SK-N-MC (cell line): ENCODE measurements around the gene PEAK1.

ENCODE experiments used
- DNase-seq: peaks from one replicate; pipeline ENCODE4 v3.0.0-alpha.2; 2011; ENCODE audit warnings: low read depth, low spot score
- H3K27ac ChIP-seq: fragments of 200-600 bp; sonication (generic); 2 replicates; pipeline ENCODE4 v1.5.1; 2016; ENCODE audit warnings: mixed run types
- H3K36me3 ChIP-seq: fragments of 200-600 bp; sonication (generic); 2 replicates; pipeline ENCODE4 v1.6.1; 2017; ENCODE audit warnings: antibody characterized with exemption, low read length, mixed read lengths; ENCODE audit not compliant: insufficient read depth
- H3K4me3 ChIP-seq: fragments of 200-600 bp; sonication (generic); 2 replicates; pipeline ENCODE4 v1.5.1; 2016
- H3K9ac ChIP-seq: fragments of 200-600 bp; sonication (generic); 2 replicates; pipeline ENCODE4 v1.8.0; 2017; ENCODE audit warnings: mixed run types, mixed read lengths; ENCODE audit not compliant: insufficient read length
- H3K9me3 ChIP-seq: fragments of 200-600 bp; sonication (generic); 2 replicates; pipeline ENCODE4 v1.6.1; 2017; ENCODE audit warnings: low read depth, mild to moderate bottlenecking, antibody characterized with exemption, low read length, moderate library complexity, mixed read lengths
- EZH2 ChIP-seq: fragments of 200-600 bp; sonication (generic); IDR thresholded peaks from one replicate; pipeline ENCODE4 v1.6.1; 2017; ENCODE audit warnings: antibody characterized with exemption
- FOXP2 ChIP-seq: optimal IDR thresholded peaks from 2 replicates; pipeline ENCODE3; 2011; ENCODE audit warnings: mild to moderate bottlenecking, moderate library complexity; ENCODE audit not compliant: insufficient read depth; ENCODE audit errors: extremely low read length, control extremely low read depth
- POLR2AphosphoS5 ChIP-seq: IDR thresholded peaks from 2 replicates; pipeline ENCODE4 v1.6.1; 2012; ENCODE audit warnings: mild to moderate bottlenecking, low read depth, low read length, borderline replicate concordance

The PEAK1 gene

DNA sequence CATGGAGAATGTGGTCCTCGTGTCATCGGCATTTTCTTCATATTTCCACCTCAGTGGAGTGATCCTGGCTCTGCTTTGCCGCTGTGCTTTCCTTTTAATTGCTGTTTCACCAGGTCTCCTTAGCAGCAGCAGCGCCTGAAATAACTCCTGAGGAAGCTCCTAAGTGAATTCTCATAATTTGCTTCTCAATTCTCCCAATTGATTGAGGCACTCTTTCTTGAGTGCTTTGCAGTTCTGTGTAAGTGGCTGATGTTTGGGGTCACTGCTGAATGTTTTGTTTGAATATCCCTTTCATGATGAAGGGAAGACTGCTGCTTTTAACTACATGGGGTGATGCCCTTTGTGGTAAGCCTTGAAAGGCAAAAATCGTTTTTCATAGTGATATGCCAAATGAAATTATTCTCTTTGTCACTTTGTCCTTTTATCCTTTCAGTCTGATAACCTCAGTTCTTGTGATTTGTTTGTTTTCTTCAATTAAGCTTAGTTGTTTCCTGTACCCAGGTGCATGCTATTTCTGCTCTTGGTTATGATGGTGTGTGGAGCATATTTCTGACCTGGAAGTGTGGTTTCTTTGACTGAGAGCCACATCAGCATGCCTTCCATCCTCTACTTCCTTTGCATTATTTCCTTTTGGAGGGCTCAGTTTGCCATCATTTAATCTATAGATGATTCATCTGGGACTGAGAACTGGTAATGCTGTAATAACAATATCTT lies 37.4 kb upstream of the PEAK1 start:
- H3K27ac ChIP-seq, result no peak overlapping the region
- TF ChIP-seq EZH2 (no peak), POLR2AphosphoS5 (no peak), FOXP2 (no peak)
- DNase-seq, result no peak
- no peak overlapping the region for H3K9ac ChIP-seq
- peaks cover 34% of the 10 kb centered on the region for H3K36me3 ChIP-seq
- H3K4me3 ChIP-seq, result no peak overlapping the region
- no peaks in the 10 kb centered on the region for H3K9me3 ChIP-seq

GRCh38 chr15:77456746-77457145 lies 36.8 kb upstream of the PEAK1 start:
- Histone ChIP-seq H3K9me3 (no peaks in the 10 kb centered on the region), H3K27ac (no peak overlapping the region), H3K36me3 (peaks cover 28% of the 10 kb centered on the region), H3K9ac (no peak overlapping the region), H3K4me3 (no peak overlapping the region)
- DNase-seq, result no peak
- TF ChIP-seq FOXP2 (no peak), EZH2 (no peak), POLR2AphosphoS5 (no peak)

DNA sequence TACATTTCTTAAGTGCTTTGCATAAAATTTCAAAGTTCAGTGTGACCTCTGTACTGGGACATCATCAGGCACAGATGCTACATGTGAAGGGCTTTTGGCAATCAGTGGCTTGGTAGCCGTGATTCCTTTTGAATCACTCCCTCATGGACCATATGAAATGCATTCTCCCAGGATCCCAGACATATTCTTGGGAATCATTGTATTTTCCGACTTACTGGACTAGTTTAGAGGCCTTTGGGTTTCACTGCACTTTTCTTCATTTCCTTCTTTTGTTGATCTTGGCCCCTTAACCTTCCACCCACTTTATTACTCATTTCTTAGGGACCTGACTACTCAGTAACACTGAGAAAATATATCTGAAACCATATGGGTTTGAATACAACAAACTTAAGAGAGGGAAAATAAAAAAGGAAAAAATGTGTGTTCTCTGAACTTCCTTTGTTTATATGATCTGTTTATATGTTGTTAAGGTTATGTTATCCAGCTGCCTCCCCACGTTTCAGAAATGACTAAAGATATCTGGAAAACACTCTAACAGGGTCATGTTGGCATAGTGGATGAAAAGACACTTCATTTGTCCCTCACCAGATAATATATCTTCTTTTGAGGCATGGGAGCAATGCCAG lies 35.9 kb upstream of the PEAK1 start:
- H3K9ac ChIP-seq, result no peak overlapping the region
- no peak overlapping the region for H3K27ac ChIP-seq
- no peak overlapping the region for H3K4me3 ChIP-seq
- TF ChIP-seq FOXP2 (no peak), POLR2AphosphoS5 (no peak), EZH2 (no peak)
- H3K9me3 ChIP-seq, result no peaks in the 10 kb centered on the region
- peaks cover 30% of the 10 kb centered on the region for H3K36me3 ChIP-seq
- DNase-seq, result no peak

- peaks cover 32% of the 10 kb centered on the region for H3K36me3 ChIP-seq
- no peaks in the 10 kb centered on the region for H3K9me3 ChIP-seq
- H3K9ac ChIP-seq, result no peak overlapping the region
- DNase-seq, result no peak
- H3K4me3 ChIP-seq, result no peak overlapping the region
- no peak for TF ChIP-seq POLR2AphosphoS5
- TF ChIP-seq EZH2, result no peak
- TF ChIP-seq FOXP2, result no peak
- H3K27ac ChIP-seq, result no peak overlapping the region
Observed at GRCh38 chr15:77454951-77455350, 35.0 kb upstream of the PEAK1 start.

DNA sequence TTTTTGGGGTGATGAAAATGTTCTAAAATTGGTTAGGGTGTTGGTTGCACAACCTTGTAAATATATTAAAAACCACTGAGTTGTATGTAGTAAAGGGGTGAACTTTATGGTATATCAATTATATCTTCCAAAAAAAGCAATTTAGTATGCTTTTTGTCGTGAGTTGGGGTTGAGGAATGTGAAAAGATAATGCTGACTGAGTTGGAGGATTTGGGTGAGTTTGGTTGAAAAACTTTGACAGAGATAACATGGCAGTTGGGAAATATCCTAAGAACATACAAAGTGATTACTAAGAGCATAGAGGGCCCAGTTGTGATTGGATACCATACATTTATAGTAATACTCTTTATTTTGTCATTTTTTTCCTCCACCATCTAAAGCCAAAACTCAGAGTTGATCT lies 34.4 kb upstream of the PEAK1 start:
- H3K27ac ChIP-seq, result no peak overlapping the region

GRCh38 chr15:77446840-77447390 lies 27.0 kb upstream of the PEAK1 start:
- peaks cover 23% of the 10 kb centered on the region for H3K36me3 ChIP-seq
- TF ChIP-seq EZH2, result no peak
- no peak for TF ChIP-seq POLR2AphosphoS5
- no peak for TF ChIP-seq FOXP2
- no peak overlapping the region for H3K4me3 ChIP-seq
- H3K9me3 ChIP-seq, result no peaks in the 10 kb centered on the region
- no peak for DNase-seq
- no peak overlapping the region for H3K9ac ChIP-seq
- H3K27ac ChIP-seq, result no peak overlapping the region

More for the DNA sequence above, 34.4 kb upstream of the PEAK1 start:
- no peak for DNase-seq
- Histone ChIP-seq H3K4me3 (no peak overlapping the region), H3K36me3 (peaks cover 30% of the 10 kb centered on the region), H3K9me3 (no peaks in the 10 kb centered on the region), H3K9ac (no peak overlapping the region)
- TF ChIP-seq FOXP2, result no peak

DNA sequence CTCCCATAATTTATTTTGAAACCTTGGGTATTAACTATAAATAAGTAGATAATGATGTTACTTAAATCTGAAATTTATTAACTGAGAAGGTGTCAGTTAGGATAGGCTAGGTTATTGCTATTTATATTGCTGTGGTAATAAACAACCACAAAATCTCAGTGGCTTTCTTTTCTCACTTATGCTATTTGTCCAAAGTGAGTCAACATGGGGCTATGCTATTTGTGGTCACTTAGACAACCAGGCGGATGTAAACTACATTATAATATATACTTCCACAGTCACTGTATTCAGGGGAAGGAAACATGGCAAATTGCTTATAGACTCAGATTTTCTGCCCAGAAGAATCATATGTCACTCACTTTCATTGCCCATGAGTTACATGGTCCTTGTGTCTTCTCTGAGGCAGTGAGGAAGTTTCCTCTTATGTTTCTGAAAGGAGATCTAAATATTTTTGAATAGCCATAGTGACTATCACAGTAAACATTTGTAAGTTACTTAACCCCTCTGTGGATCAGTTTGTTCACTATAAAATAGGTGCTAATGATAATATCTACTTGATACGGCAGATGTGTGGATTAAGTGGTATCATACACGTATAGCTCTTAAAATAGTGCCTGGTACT lies 20.6 kb upstream of the PEAK1 start:
- Histone ChIP-seq H3K27ac (no peak overlapping the region), H3K9ac (no peak overlapping the region), H3K4me3 (no peak overlapping the region), H3K36me3 (no peaks in the 10 kb centered on the region), H3K9me3 (no peaks in the 10 kb centered on the region)
- no peak for DNase-seq
- TF ChIP-seq EZH2 (no peak), POLR2AphosphoS5 (no peak), FOXP2 (no peak)

DNA sequence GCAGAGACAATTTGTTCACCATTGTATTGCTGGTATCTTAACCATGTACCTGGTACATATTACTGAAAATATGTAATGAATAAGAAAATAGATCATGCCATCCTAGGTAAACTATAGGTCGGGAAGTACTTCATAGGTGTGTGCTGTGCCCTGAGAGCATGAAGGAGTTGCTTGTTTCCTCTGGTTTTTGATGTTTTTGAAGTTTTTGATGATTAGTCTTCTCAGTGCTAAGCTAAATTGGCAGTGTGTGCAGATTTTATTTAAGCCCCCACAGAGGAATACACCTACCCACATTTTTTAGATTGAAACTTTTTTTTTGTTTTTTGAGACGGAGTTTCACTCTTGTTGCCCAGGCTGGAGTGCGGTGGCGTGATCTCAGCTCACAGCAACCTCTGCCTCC lies 17.4 kb upstream of the PEAK1 start:
- no peak for DNase-seq
- no peaks in the 10 kb centered on the region for H3K36me3 ChIP-seq
- H3K4me3 ChIP-seq, result no peak overlapping the region
- H3K9me3 ChIP-seq, result no peaks in the 10 kb centered on the region
- no peak overlapping the region for H3K9ac ChIP-seq
- TF ChIP-seq EZH2, result no peak
- no peak overlapping the region for H3K27ac ChIP-seq
